GM23248 (cell line): ENCODE measurements around the gene OR4F6. TPM values are rescaled to one million over a fixed set of nuclear protein-coding genes. Genes with fewer than 3 reads are reported as not detected.
"Not testable (repeated sequence)": the region's sequence is repeated elsewhere in the genome, so short reads cannot be mapped to it uniquely, and the experiment has no call there.

Source experiments
- DNase-seq: peaks from one replicate; pipeline ENCODE4 v3.0.0-alpha.2; 2015
- H2AFZ ChIP-seq: fragments of 200-600 bp; sonication (generic); 2 replicates; pipeline ENCODE4 v1.6.1; 2016; ENCODE audit warnings: antibody characterized with exemption
- H3F3A ChIP-seq: fragments of 200-600 bp; sonication (generic); 2 replicates; pipeline ENCODE4 v1.6.1; 2016; ENCODE audit warnings: mild to moderate bottlenecking, antibody characterized with exemption, mixed run types; ENCODE audit not compliant: insufficient read depth
- H3K27ac ChIP-seq: fragments of 200-600 bp; sonication (generic); 2 replicates; pipeline ENCODE4 v1.5.1; 2016; ENCODE audit warnings: mild to moderate bottlenecking
- H3K27me3 ChIP-seq: fragments of 200-600 bp; sonication (generic); replicated peaks from 2 replicates; pipeline ENCODE4 v1.6.1; 2016; ENCODE audit warnings: mild to moderate bottlenecking; ENCODE audit not compliant: insufficient read depth
- H3K36me3 ChIP-seq: fragments of 200-600 bp; sonication (generic); 2 replicates; pipeline ENCODE4 v1.6.1; 2016; ENCODE audit warnings: low read depth, mild to moderate bottlenecking
- H3K4me1 ChIP-seq: fragments of 200-600 bp; sonication (generic); 2 replicates; pipeline ENCODE4 v1.6.1; 2016; ENCODE audit warnings: mild to moderate bottlenecking; ENCODE audit not compliant: insufficient read depth
- H3K4me2 ChIP-seq: fragments of 200-600 bp; sonication (generic); one replicate; pipeline ENCODE4 v1.6.1; 2016; ENCODE audit warnings: mild to moderate bottlenecking; ENCODE audit not compliant: unreplicated experiment
- H3K4me3 ChIP-seq: fragments of 200-600 bp; sonication (generic); 2 replicates; pipeline ENCODE4 v1.5.1; 2016; ENCODE audit warnings: mild to moderate bottlenecking
- H3K79me2 ChIP-seq: fragments of 200-600 bp; sonication (generic); 2 replicates; pipeline ENCODE4 v1.6.1; 2016; ENCODE audit warnings: mild to moderate bottlenecking; ENCODE audit not compliant: insufficient read depth
- H3K9ac ChIP-seq: fragments of 200-600 bp; sonication (generic); 2 replicates; pipeline ENCODE4 v1.6.1; 2016; ENCODE audit warnings: mild to moderate bottlenecking
- H3K9me2 ChIP-seq: fragments of 200-600 bp; sonication (generic); 2 replicates; pipeline ENCODE4 v1.6.1; 2016; ENCODE audit warnings: mixed run types, mild to moderate bottlenecking, moderate library complexity; ENCODE audit not compliant: insufficient read depth
- H3K9me3 ChIP-seq: fragments of 200-600 bp; sonication (generic); one replicate; pipeline ENCODE4 v1.6.1; 2017; ENCODE audit warnings: low read depth
- H4K20me1 ChIP-seq: fragments of 200-600 bp; sonication (generic); 2 replicates; pipeline ENCODE4 v1.6.0; 2016; ENCODE audit not compliant: insufficient read depth
- EZH2 ChIP-seq: fragments of 200-600 bp; sonication (generic); IDR thresholded peaks from 2 replicates; pipeline ENCODE4 v1.6.1; 2018; ENCODE audit warnings: antibody characterized with exemption, mild to moderate bottlenecking; ENCODE audit not compliant: insufficient read depth, poor library complexity, severe bottlenecking
- EZH2phosphoT487 ChIP-seq: fragments of 200-600 bp; sonication (generic); IDR thresholded peaks from 2 replicates; pipeline ENCODE4 v1.6.1; 2018; ENCODE audit warnings: antibody characterized with exemption, moderate library complexity, mild to moderate bottlenecking, low read depth; ENCODE audit not compliant: insufficient read depth
- WGBS, 2 experiments: methylation state at CpG; one replicate each; pipeline ENCODE4 v1.1.6; 2015 to 2017; ENCODE audit warnings: low lambda C conversion rate in 2 of 2, low coverage in 1 of 2; ENCODE audit errors: missing lambda C conversion rate in 2 of 2; 5-methylcytosine and 5-hydroxymethylcytosine counted together
- in situ Hi-C: fragments of 300-500 bp; cut with MboI; formaldehyde crosslinking; loops from 2 replicates; pipeline ENCODE4 v1.15.0; 2020
- polyA plus RNA-seq: library from polyadenylated mRNA; unstranded; fragments of >200 nt; fragmentation: Nextera tagmentation; extraction: Ambion mirVana; gene quantifications from 2 replicates; pipeline ENCODE4 v1.2.1, GENCODE V29; 2016
- total RNA-seq: library from RNA; depleted of rRNA; stranded (reverse); fragments of >200 nt; shearing (Covaris generic); gene quantifications from 2 replicates; pipeline ENCODE4 v1.2.3, GENCODE V29; 2014

Gene OR4F6
- total and polyA plus RNA-seq, 2 experiments from 2014 or later, result not detected

DNA sequence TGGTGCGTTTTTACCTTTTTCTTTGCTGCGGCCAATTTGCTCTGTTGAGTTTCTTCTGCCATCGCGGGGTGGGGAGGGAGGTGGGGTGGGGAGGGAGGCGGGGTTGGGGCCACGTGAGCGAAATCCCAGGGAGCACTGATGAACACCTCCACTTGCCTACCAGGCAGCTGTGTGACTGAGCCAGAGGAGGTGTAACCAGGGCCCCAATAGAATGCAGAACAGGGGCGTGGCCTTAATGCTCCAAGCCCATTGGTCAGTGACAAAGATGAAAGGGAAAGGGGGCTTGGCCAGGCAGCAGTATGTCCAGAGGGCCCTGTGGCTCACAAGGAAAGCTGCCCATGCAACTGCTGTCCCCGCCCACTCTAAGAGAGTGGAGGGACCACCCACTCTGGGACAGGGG lies 21.4 kb upstream of the OR4F6 start:
- in situ Hi-C loops, result no loop called here
- DNase-seq, result no peak
- H3K4me2 ChIP-seq, result no peak overlapping the region
- no peak overlapping the region for H3K9ac ChIP-seq
- H3K79me2 ChIP-seq, result no peaks in the 10 kb centered on the region
- H3F3A ChIP-seq, result no peaks in the 10 kb centered on the region
- no peak overlapping the region for H3K27ac ChIP-seq
- H3K4me3 ChIP-seq, result no peak overlapping the region
- H4K20me1 ChIP-seq, result no peaks in the 10 kb centered on the region
- no peak overlapping the region for H2AFZ ChIP-seq
- no peaks in the 10 kb centered on the region for H3K9me3 ChIP-seq
- peaks cover 7% of the 10 kb centered on the region; the same call in 1 of the 2 replicates for H3K27me3 ChIP-seq
- WGBS, 2 experiments, result 73 to 83% methylated on average over 9 of the region's 9 CpGs
- 0 out of 2 replicates have a peak, but pooled peaks cover 4% of the 10 kb centered on the region for H3K4me1 ChIP-seq
- TF ChIP-seq EZH2phosphoT487, result no peak
- no peak for TF ChIP-seq EZH2
- H3K9me2 ChIP-seq, result no peaks in the 10 kb centered on the region
- no peaks in the 10 kb centered on the region for H3K36me3 ChIP-seq

DNA sequence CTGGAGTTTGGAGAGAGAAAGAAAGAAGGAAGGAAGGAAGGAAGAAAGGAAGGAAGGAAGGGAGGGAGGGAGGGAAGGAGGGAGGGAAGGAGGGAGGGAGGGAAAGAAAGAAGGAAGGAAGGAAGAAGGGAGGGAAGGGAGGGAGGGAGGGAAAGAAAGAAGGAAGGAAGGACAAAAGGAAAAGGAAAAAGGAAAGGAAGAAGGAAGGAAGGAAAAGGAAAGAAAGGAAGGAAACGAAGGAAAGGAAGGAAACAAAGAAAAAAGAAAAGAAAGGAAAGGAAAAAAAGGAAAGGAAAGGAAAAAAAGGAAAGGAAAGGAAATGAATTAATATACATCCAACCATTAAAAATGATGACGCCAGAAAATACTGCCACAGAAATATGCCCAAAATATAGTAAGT lies 18.7 kb upstream of the OR4F6 start:
- Histone ChIP-seq H3K4me1 (0 out of 2 replicates have a peak, but pooled peaks cover 4% of the 10 kb centered on the region), H3K27me3 (peaks cover 7% of the 10 kb centered on the region; the same call in 1 of the 2 replicates), H3K9me2 (no peaks in the 10 kb centered on the region), H3K36me3 (no peaks in the 10 kb centered on the region), H2AFZ (no peak overlapping the region), H3K4me2 (no peak overlapping the region), H3K27ac (no peak overlapping the region), H3K79me2 (no peaks in the 10 kb centered on the region), H3K9me3 (no peaks in the 10 kb centered on the region), H3F3A (no peaks in the 10 kb centered on the region), H3K9ac (no peak overlapping the region), H3K4me3 (no peak overlapping the region), H4K20me1 (no peaks in the 10 kb centered on the region)
- TF ChIP-seq EZH2phosphoT487 (no peak), EZH2 (no peak)
- in situ Hi-C loops, result no loop called here
- DNase-seq, result no peak
- WGBS, 2 experiments, result 31 to 43% methylated on average over 1 to 2 of the region's 2 CpGs

DNA sequence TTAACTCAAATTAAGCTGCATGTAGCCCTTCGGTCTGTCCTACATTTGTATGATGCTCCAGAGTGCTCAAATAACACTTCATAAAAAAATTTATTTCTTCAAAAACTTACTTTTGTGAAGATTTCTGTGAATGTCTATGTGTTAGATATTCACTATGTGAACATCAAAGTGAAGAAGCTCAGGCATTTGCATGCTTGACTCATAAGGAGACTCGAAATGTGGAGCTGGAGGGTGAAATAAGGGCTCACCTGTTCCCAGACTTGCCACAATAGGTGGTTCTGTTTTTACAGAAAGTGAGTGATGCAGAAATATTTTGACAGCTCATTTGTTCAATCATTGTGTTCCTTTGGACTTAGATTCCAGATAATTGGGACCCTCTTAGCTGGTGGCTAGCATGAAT lies 16.9 kb upstream of the OR4F6 start:
- DNase-seq, H3K4me3 ChIP-seq, H3K4me2 ChIP-seq, H3F3A ChIP-seq, H3K79me2 ChIP-seq, H3K27ac ChIP-seq, H3K9me3 ChIP-seq, H4K20me1 ChIP-seq, H3K36me3 ChIP-seq, in situ Hi-C loops, H3K9ac ChIP-seq, H2AFZ ChIP-seq, H3K27me3 ChIP-seq, H3K4me1 ChIP-seq, H3K9me2 ChIP-seq: not testable (repeated sequence)
- 37 to 44% methylated on average over 2 of the region's 2 CpGs for WGBS, 2 experiments

DNA sequence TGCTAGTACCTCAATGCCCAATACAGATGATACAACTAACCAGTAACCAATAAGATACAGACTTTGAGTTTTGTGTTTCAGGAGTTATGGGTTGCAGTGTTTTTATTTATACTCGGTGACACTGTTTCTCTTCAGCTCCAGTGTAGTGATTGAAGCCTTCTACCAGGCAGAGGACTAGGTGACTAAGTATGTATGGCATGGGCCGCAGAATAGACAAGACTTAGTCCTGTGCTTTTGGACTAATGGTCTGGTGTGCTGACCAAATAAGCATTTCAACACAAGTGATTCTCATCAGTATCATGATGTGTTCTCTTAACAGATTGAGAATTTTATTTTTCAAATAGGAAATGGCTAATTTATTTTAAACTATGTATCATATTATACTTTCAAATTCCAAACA lies 15.3 kb upstream of the OR4F6 start:
- peak; percentile 4 for DNase-seq
- H4K20me1 ChIP-seq, H3K27me3 ChIP-seq, H3K9me2 ChIP-seq, H3K9me3 ChIP-seq, H3K9ac ChIP-seq, in situ Hi-C loops, H3K36me3 ChIP-seq, H3K27ac ChIP-seq, H3K4me1 ChIP-seq, H3K4me2 ChIP-seq, H3K4me3 ChIP-seq, H3K79me2 ChIP-seq, H3F3A ChIP-seq, H2AFZ ChIP-seq: not testable (repeated sequence)
- 74 to 79% methylated on average over 2 of the region's 2 CpGs for WGBS, 2 experiments

DNA sequence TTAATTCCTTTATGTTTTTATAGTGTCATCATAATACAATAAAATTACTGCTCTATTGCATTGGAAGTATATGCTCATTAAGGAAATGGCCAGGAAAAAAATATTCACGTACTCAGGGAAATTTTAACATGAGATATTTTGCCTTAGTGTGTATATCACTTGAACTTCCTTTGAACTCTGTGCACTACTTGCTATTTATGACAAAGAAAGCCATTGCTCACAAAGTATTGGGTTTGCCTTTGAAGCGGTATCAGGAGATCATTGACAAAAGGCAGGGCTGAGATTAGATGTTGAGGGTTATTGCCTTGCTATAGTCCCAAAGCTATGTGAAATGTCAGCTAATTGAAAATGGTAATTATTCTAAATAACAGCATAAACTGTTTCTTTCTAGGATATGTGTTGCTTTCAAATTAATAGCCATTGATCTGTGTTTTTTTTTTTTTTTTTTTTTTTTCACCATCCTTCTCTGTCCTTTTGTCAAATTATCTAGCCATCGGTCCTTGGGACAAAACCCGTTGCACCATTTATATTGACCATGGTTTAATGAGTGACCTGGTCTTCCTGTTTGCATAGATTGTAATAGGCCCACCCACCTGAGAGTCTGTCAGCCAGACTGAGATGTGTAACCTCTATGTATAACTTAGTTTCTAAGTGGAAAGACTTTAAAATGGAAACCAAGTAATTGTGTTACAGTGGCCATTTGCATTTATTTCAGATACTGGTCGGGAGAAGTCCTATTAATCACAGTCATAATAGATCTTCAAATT lies 14.6 kb upstream of the OR4F6 start:
- H3F3A ChIP-seq, H2AFZ ChIP-seq, H3K36me3 ChIP-seq, H3K4me3 ChIP-seq, H4K20me1 ChIP-seq, DNase-seq, H3K27me3 ChIP-seq, H3K4me2 ChIP-seq, H3K27ac ChIP-seq, H3K9me2 ChIP-seq, in situ Hi-C loops, H3K9ac ChIP-seq, H3K9me3 ChIP-seq, H3K79me2 ChIP-seq, H3K4me1 ChIP-seq: not testable (repeated sequence)
- WGBS, 2 experiments, result 45 to 53% methylated on average over 4 of the region's 5 CpGs

DNA sequence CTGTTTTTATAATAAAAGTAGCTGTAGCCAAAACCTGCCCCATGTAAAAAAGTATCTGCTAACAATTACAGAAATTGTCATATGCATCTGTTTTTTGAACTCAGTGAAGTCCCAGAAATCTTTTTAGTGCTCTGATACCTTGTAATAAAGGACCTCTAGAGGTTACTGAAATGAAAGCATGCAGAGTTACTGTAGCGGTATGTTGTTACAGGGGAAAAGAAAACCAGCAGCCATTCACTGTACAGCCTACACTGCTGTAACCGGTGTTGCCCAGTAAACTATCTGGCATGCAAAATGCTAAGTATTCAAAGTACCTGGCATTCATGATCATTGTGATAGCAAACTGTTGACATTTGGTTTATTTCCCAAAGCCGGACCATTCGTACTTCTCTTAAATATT lies 12.6 kb upstream of the OR4F6 start:
- H3K27me3 ChIP-seq, H3K36me3 ChIP-seq, DNase-seq, H3K9ac ChIP-seq, H4K20me1 ChIP-seq, H2AFZ ChIP-seq, H3K4me3 ChIP-seq, H3F3A ChIP-seq, H3K27ac ChIP-seq, in situ Hi-C loops, H3K9me3 ChIP-seq, H3K4me2 ChIP-seq, H3K79me2 ChIP-seq, H3K4me1 ChIP-seq, H3K9me2 ChIP-seq: not testable (repeated sequence)
- WGBS, 2 experiments, result 26 to 30% methylated on average over 2 of the region's 4 CpGs

DNA sequence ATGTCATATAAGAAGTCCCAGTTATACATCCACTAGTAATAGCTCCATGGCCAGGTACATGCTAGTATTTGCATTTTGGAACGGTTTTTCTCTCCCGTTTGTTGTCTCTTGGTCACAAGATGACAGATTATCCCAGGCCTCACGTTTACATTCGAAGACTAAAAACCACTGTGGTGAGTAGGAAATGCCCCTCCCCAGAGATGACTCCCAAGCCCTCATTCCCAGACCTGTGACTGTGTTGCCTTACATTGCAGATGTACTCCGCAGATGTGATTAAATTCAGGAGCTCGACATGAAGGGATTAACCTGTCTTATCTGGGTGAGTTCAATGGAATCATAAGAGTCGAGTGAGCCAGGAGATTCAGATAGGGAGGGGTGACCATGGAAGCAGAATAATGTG lies 9.3 kb upstream of the OR4F6 start:
- H2AFZ ChIP-seq, H3K4me2 ChIP-seq, in situ Hi-C loops, H3K27ac ChIP-seq, H3K79me2 ChIP-seq, H3K4me1 ChIP-seq, H4K20me1 ChIP-seq, H3K4me3 ChIP-seq, H3F3A ChIP-seq, H3K36me3 ChIP-seq, H3K9ac ChIP-seq, DNase-seq, H3K9me2 ChIP-seq, H3K9me3 ChIP-seq, H3K27me3 ChIP-seq: not testable (repeated sequence)
- WGBS, 2 experiments, result 77 to 82% methylated on average over 7 of the region's 7 CpGs
